HepG2 (cell line): ENCODE results near the gene PPP2R2B. TPM values are rescaled to one million over a fixed set of nuclear protein-coding genes. Genes with fewer than 3 reads are reported as not detected.

Source experiments
- ATAC-seq: fragments of 200-7000 bp; cut with Tn5 transposase; 3 replicates; pipeline ENCODE4 v1.9.1; 2020; ENCODE audit warnings: mild to moderate bottlenecking, moderate library complexity
- BruUV-seq: library from RNA; stranded (reverse); fragments of 400-500 nt; replicated peaks from 2 replicates; lab custom pipeline; 2021; lab: Mats Ljungman, UMichigan
- CTCF ChIA-PET: fragments of 300-600 bp; formaldehyde crosslinking; extraction: SDS; loops from one replicate; lab custom pipeline; 2021; ENCODE audit warnings: low total read pairs, inconsistent platforms, low intra/inter-chr PET ratio; lab: Yijun Ruan, JAX
- POLR2A ChIA-PET: fragments of 350-600 bp; sonication (Branson Sonifier 250); formaldehyde crosslinking; loops from one replicate; lab custom pipeline; 2020; ENCODE audit warnings: antibody characterized with exemption, inconsistent platforms; lab: Yijun Ruan, JAX
- DNase-seq: peaks from one replicate; pipeline ENCODE4 v3.0.0-alpha.2; 2015; ENCODE audit warnings: low spot score
- FAIRE-seq: peaks from 3 replicates; lab custom pipeline; 2011; peaks lifted over from hg19 to GRCh38; lab: Jason Lieb, UNC
- H2AFZ ChIP-seq: one replicate; pipeline ENCODE4 v1.6.1; 2011; ENCODE audit warnings: low read length, inconsistent platforms
- H3K27ac ChIP-seq: fragments of 300-600 bp; 3 replicates; pipeline ENCODE4 v1.8.0; 2011; ENCODE audit warnings: mixed run types, mild to moderate bottlenecking, mixed read lengths, low read length, inconsistent platforms; ENCODE audit not compliant: insufficient read depth; ENCODE audit errors: extremely low read length
- H3K27me3 ChIP-seq, 2 experiments: fragments of 200-600 bp in 1 of 2; 2 replicates in 1 of 2; 3 replicates in 1 of 2; pipeline versions ENCODE4 v1.6.0 to v1.8.0; 2011; ENCODE audit warnings: low read length in 2 of 2, mild to moderate bottlenecking in 2 of 2, moderate library complexity in 2 of 2, inconsistent platforms in 1 of 2; ENCODE audit not compliant: insufficient read depth in 2 of 2, control insufficient read depth in 1 of 2
- H3K36me3 ChIP-seq, 2 experiments: fragments of 200-600 bp in 1 of 2; replicated peaks in 1 of 2; 2 replicates in 1 of 2; 3 replicates in 1 of 2; pipeline versions ENCODE4 v1.5.1 to v1.8.0; 2011; ENCODE audit warnings: low read length in 2 of 2, inconsistent platforms in 1 of 2; ENCODE audit not compliant: insufficient read depth in 2 of 2, control insufficient read depth in 1 of 2
- H3K4me1 ChIP-seq: 2 replicates; pipeline ENCODE4 v1.5.1; 2012; ENCODE audit warnings: low read length, inconsistent platforms; ENCODE audit not compliant: insufficient read depth
- H3K4me2 ChIP-seq: 2 replicates; pipeline ENCODE4 v1.6.0; 2011; ENCODE audit warnings: low read depth, low read length, inconsistent platforms
- H3K4me3 ChIP-seq, 3 experiments: fragments of 200-600 bp in 1 of 3; sonication (generic), shearing (Covaris generic) in 1 of 3; replicated peaks in 1 of 3; 2 replicates each; pipeline ENCODE4 v1.5.1; 2011 to 2016; ENCODE audit warnings: low read length in 3 of 3, inconsistent platforms in 2 of 3, low read depth in 2 of 3, mild to moderate bottlenecking in 2 of 3, control low read depth in 1 of 3, mixed read lengths in 1 of 3; ENCODE audit not compliant: insufficient read depth in 1 of 3
- H3K79me2 ChIP-seq: one replicate; pipeline ENCODE4 v1.6.1; 2011; ENCODE audit warnings: low read length, inconsistent platforms; ENCODE audit not compliant: insufficient read depth
- H3K9ac ChIP-seq: 2 replicates; pipeline ENCODE4 v1.6.0; 2011; ENCODE audit warnings: mild to moderate bottlenecking, low read depth, low read length, inconsistent platforms; ENCODE audit not compliant: insufficient read depth
- H3K9me3 ChIP-seq: 2 replicates; pipeline ENCODE4 v1.5.1; 2012; ENCODE audit warnings: mild to moderate bottlenecking, low read length
- H4K20me1 ChIP-seq: 2 replicates; pipeline ENCODE4 v1.6.0; 2011; ENCODE audit warnings: inconsistent platforms, mild to moderate bottlenecking, low read length, moderate library complexity; ENCODE audit not compliant: insufficient read depth
- ELF1 ChIP-seq: sonication (generic); formaldehyde crosslinking; IDR thresholded peaks from 2 replicates; pipeline ENCODE4 v1.4.0; 2020; ENCODE audit warnings: missing genetic modification reagents
- FLYWCH1 ChIP-seq: sonication (generic); formaldehyde crosslinking; IDR thresholded peaks from 2 replicates; pipeline ENCODE4 v1.8.1; 2023; ENCODE audit warnings: mild to moderate bottlenecking, missing genetic modification reagents
- FOXC1 ChIP-seq: sonication (generic); formaldehyde crosslinking; IDR thresholded peaks from 2 replicates; pipeline ENCODE4 v1.8.0; 2022; ENCODE audit warnings: mild to moderate bottlenecking, missing genetic modification reagents, borderline replicate concordance
- KLF9 ChIP-seq: IDR thresholded peaks from 2 replicates; pipeline ENCODE4 v1.6.1; 2016; ENCODE audit warnings: low read depth
- NKX3-1 ChIP-seq: sonication (generic); formaldehyde crosslinking; IDR thresholded peaks from 2 replicates; pipeline ENCODE4 v1.5.0; 2020; ENCODE audit warnings: missing genetic modification reagents
- PAWR ChIP-seq: sonication (generic); formaldehyde crosslinking; IDR thresholded peaks from 2 replicates; pipeline ENCODE4 v1.4.0; 2020; ENCODE audit warnings: missing genetic modification reagents, mild to moderate bottlenecking, borderline replicate concordance
- STAG1 ChIP-seq: sonication (generic); formaldehyde crosslinking; IDR thresholded peaks from 2 replicates; pipeline ENCODE4 v1.4.0; 2020; ENCODE audit warnings: missing genetic modification reagents
- ZNF44 ChIP-seq: sonication (generic); formaldehyde crosslinking; IDR thresholded peaks from 2 replicates; pipeline ENCODE4 v1.5.1; 2020; ENCODE audit warnings: mild to moderate bottlenecking, missing genetic modification reagents
- ZNF564 ChIP-seq: sonication (generic); formaldehyde crosslinking; IDR thresholded peaks from 2 replicates; pipeline ENCODE4 v1.8.1; 2023; ENCODE audit warnings: mild to moderate bottlenecking, missing genetic modification reagents
- ZNF776 ChIP-seq: sonication (generic); formaldehyde crosslinking; IDR thresholded peaks from 2 replicates; pipeline ENCODE4 v1.4.0; 2020; ENCODE audit warnings: mild to moderate bottlenecking, missing genetic modification reagents
- WGBS: methylation state at CpG from one replicate; pipeline ENCODE4 v1.1.6; 2017; ENCODE audit warnings: low lambda C conversion rate; 5-methylcytosine and 5-hydroxymethylcytosine counted together
- in situ Hi-C: cut with HindIII; loops from 2 replicates; pipeline ENCODE4 v1.10.0; 2017; ENCODE audit warnings: low pct_unique_long_range_greater_than_20kb; ENCODE audit not compliant: extremely low pct_ligation_motif_present
- intact Hi-C: fragments of 100-400 bp; cut with micrococcal nuclease; formaldehyde crosslinking; loops from one replicate; pipeline ENCODE4 v1.10.0; 2022; ENCODE audit not compliant: unreplicated experiment
- polyA plus RNA-seq, 8 experiments: library from polyadenylated mRNA; depleted of rRNA in 3 of 8; stranded (reverse) in 7 of 8; unstranded in 1 of 8; fragments of >200 nt; fragmentation: Illumina TruSeq in 4 of 8; extraction: Trizol in 4 of 8; gene quantifications; 2 replicates each; pipeline versions ENCODE4 v1.2.1 to v1.2.3, GENCODE V29; 2011 to 2016; ENCODE audit warnings: low read depth in 4 of 8, missing spikeins in 1 of 8, mixed read lengths in 1 of 8; ENCODE audit not compliant: insufficient read depth in 1 of 8
- total RNA-seq, 5 experiments: library from RNA; depleted of rRNA; stranded (reverse); fragments of >200 nt; fragmentation: Illumina TruSeq; extraction: Trizol; gene quantifications; 2 replicates each; pipeline ENCODE4 v1.2.3, GENCODE V29; 2016; ENCODE audit warnings: low read depth in 1 of 5
- TF ChIP-seq, protein P1 (sequence below): sonication (generic); formaldehyde crosslinking; IDR thresholded peaks from 2 replicates; pipeline ENCODE4 v1.4.0; 2020; ENCODE audit warnings: mild to moderate bottlenecking, missing genetic modification reagents
- TF ChIP-seq, protein P2 (sequence below): IDR thresholded peaks from 2 replicates; pipeline ENCODE4 v1.6.1; 2012; ENCODE audit warnings: inconsistent platforms
- TF ChIP-seq, protein P3 (sequence below): sonication (generic); formaldehyde crosslinking; IDR thresholded peaks from 2 replicates; pipeline ENCODE4 v1.5.0; 2020; ENCODE audit warnings: mild to moderate bottlenecking, missing genetic modification reagents, moderate library complexity

PPP2R2B gene
- total and polyA plus RNA-seq, 2 of the 13 experiments (the other 11 are each of a cell fraction or from before 2014, with no cell fraction given) = not detected

DNA sequence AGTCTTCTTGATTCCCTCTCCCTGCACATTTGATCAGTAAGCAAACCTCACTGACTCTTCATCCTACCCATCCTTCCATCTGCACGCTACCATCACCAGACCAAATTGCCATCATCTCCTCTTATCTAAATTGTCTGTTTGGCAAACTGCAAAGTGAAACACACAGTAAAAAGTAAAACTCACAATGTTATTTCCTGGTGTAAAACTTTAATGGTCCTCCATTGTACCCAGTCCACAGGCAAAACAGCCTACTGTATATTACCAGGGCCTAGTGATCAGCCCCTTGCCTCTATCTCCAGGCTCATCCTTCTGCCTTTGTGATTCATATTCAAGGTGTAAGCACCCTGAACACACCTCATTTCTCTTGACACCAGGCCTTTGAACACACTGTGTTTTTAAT lies 279.3 kb downstream of the PPP2R2B start (continued):
- TF ChIP-seq, protein P1, sequence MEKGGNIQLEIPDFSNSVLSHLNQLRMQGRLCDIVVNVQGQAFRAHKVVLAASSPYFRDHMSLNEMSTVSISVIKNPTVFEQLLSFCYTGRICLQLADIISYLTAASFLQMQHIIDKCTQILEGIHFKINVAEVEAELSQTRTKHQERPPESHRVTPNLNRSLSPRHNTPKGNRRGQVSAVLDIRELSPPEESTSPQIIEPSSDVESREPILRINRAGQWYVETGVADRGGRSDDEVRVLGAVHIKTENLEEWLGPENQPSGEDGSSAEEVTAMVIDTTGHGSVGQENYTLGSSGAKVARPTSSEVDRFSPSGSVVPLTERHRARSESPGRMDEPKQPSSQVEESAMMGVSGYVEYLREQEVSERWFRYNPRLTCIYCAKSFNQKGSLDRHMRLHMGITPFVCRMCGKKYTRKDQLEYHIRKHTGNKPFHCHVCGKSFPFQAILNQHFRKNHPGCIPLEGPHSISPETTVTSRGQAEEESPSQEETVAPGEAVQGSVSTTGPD (CRISPR knock-in tag) = no peak
- no peak for TF ChIP-seq ZNF776 (CRISPR knock-in tag)
- no peak for TF ChIP-seq KLF9 (CRISPR knock-in tag)
- no peak for TF ChIP-seq FLYWCH1
- TF ChIP-seq ZNF564 = no peak

DNA sequence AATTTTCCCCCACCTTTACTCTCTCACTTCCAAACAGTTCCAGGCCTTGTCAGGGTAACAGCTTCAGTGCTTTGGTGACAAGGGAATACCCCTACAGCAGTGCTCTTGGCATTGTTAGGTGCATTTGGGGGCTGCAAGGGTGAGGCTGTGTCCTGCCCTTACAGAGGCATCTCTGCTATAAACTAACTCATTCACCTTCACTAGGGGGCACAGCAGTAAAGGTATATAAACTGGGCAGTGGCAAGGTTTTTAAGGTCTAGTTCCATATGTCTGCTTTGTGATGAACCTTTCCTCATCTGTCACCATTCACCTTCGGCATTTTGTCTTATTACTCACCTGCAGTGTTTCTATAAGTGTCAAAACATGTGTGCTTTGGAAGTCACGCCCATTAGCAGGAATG lies 283.5 kb downstream of the PPP2R2B start:
- no TSS peak for BruUV-seq
- Histone ChIP-seq H3K27me3 (no peaks in the 10 kb centered on the region; a peak in 1 of 5 replicates), H3K9ac (no peak overlapping the region), H3K4me3 (no peak overlapping the region), H3K9me3 (no peaks in the 10 kb centered on the region), H3K79me2 (no peaks in the 10 kb centered on the region), H3K36me3 (no peaks in the 10 kb centered on the region), H2AFZ (no peak overlapping the region), H3K4me2 (no peak overlapping the region), H4K20me1 (no peaks in the 10 kb centered on the region), H3K4me1 (no peaks in the 10 kb centered on the region), H3K27ac (no peak overlapping the region)
- ChIA-PET CTCF (no interaction called here), POLR2A (no interaction called here)
- DNase-seq (peak; percentile 2), FAIRE-seq (peak; percentile 28), ATAC-seq (peak; percentile 71)
- 5% methylated on average over 2 of the region's 2 CpGs for WGBS
- TF ChIP-seq, protein P2, sequence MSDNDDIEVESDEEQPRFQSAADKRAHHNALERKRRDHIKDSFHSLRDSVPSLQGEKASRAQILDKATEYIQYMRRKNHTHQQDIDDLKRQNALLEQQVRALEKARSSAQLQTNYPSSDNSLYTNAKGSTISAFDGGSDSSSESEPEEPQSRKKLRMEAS = no peak
- TF ChIP-seq NKX3-1 (CRISPR knock-in tag) (no peak), STAG1 (CRISPR knock-in tag) (peak; percentile 52), PAWR (CRISPR knock-in tag) (no peak), ZNF44 (CRISPR knock-in tag) (no peak), ELF1 (CRISPR knock-in tag) (no peak), FOXC1 (no peak)
- TF ChIP-seq, protein P3, sequence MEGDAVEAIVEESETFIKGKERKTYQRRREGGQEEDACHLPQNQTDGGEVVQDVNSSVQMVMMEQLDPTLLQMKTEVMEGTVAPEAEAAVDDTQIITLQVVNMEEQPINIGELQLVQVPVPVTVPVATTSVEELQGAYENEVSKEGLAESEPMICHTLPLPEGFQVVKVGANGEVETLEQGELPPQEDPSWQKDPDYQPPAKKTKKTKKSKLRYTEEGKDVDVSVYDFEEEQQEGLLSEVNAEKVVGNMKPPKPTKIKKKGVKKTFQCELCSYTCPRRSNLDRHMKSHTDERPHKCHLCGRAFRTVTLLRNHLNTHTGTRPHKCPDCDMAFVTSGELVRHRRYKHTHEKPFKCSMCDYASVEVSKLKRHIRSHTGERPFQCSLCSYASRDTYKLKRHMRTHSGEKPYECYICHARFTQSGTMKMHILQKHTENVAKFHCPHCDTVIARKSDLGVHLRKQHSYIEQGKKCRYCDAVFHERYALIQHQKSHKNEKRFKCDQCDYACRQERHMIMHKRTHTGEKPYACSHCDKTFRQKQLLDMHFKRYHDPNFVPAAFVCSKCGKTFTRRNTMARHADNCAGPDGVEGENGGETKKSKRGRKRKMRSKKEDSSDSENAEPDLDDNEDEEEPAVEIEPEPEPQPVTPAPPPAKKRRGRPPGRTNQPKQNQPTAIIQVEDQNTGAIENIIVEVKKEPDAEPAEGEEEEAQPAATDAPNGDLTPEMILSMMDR (CRISPR knock-in tag) = peak; percentile 35
- in situ Hi-C loops (no loop called here), intact Hi-C loops (no loop called here)
